GM15510 (cell line): ENCODE results near the gene PDE8A.
A peak's percentile ranks its signal among the peaks of the same experiment; 100 is the strongest.

Experiments
- POLR2A ChIP-seq: IDR thresholded peaks from 3 replicates; pipeline ENCODE4 v1.6.1; 2011; ENCODE audit warnings: borderline replicate concordance; ENCODE audit not compliant: insufficient read length; ENCODE audit errors: extremely low read depth

The PDE8A gene

GRCh38 chr15:84981054-84981710 lies 474 bp upstream of the PDE8A start:
- TF ChIP-seq POLR2A = peak; percentile 26

GRCh38 chr15:84982301-84982920 lies 755 bp downstream of the PDE8A start:
- peak; percentile 53 for TF ChIP-seq POLR2A

DNA sequence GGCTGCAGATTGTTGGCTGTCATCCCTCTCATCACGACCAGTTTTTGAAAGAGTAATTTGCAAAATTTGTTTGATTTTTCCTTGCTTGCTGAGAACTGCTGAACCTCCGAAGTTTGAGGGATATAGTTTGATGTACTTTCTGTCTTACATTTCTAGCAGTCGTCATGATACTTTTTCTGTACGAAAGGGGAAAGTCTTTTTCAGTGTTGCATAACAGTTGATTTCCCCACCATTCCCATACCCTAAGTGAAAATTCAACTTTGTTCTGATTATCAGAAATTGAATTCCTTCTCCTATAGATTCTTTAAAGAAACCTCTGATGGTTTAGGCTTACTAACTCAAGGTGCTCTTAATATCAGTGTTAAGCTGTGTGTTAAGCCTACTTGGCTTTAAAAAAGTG lies 1.6 kb downstream of the PDE8A start:
- TF ChIP-seq POLR2A = no peak

GRCh38 chr15:84983711-84984110 lies 2.1 kb downstream of the PDE8A start:
- no peak for TF ChIP-seq POLR2A

DNA sequence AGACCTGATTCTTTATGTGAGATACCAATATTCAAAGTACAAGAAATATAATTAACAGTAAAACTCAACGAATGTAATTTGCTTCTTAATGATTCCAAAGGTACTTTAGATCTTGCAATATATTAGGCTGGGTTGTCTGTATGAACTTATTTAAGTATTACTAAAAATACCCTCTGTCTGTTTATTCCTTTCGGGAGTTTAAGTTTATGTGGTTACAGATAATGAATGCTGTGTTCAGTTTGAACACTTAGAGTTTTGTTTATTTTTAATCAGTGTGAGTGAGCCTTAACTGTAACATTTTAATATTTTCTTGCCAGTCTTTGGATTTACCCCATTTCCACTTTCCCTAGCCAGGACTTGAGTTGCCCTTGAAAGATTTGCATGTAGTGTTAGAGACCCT lies 3.5 kb downstream of the PDE8A start:
- TF ChIP-seq POLR2A = no peak

GRCh38 chr15:84987949-84988624 lies 6.4 kb downstream of the PDE8A start:
- no peak for TF ChIP-seq POLR2A

- TF ChIP-seq POLR2A = no peak
These were observed 7.4 kb downstream of the PDE8A start for GRCh38 chr15:84988909-84989644.

DNA sequence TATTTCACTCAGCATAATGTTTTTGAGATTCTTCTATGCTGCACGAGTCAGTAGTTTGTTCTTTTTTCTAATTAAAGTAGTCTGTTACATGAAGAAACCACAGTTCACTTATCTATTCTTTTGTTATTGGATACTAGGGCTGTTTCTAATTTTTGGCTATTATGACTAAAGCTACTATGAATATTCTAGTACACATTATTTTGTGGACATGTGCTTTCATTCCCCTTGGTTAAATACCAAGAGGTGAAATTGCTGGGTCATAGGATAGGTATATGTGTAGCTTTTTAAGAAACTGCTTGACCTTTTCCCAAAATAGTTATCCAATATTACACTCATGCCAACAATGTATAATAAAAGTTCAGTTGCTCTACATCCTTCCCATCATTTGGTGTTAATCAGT lies 8.9 kb downstream of the PDE8A start:
- TF ChIP-seq POLR2A = no peak

GRCh38 chr15:84991014-84991712 lies 9.5 kb downstream of the PDE8A start:
- TF ChIP-seq POLR2A = no peak

GRCh38 chr15:84992157-84992944 lies 10.7 kb downstream of the PDE8A start:
- TF ChIP-seq POLR2A = no peak

DNA sequence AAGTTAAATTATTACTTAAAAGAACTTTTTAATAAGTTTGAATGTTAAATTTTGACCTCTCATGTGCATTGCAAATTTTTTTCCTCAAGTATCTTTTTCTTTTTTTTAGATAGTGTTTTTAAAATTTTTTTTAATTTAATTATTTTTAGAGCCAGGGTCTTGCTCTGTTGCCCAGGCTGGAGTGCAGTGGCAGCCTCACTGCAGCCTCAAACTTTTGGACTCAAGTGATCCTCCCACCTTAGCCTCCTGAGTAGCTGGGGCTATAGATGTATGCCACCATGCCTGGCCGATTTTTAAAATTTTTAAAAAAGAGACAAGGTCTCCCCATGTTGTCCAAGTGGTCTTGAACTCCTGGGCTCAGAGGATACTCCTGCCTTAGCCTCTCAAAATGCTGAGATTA lies 14.4 kb downstream of the PDE8A start:
- TF ChIP-seq POLR2A = no peak

GRCh38 chr15:85000189-85000864 lies 18.7 kb downstream of the PDE8A start:
- TF ChIP-seq POLR2A = no peak

GRCh38 chr15:85000937-85001336 lies 19.3 kb downstream of the PDE8A start:
- no peak for TF ChIP-seq POLR2A
